Endothelial cell of umbilical vein (primary cell): ENCODE results near the gene PPP2R3C. TPM values are rescaled to one million over a fixed set of nuclear protein-coding genes. Genes with fewer than 3 reads are reported as not detected.

ENCODE experiments used
- BruUV-seq: library from RNA; stranded (reverse); fragments of 400-500 nt; replicated peaks from 2 replicates; lab custom pipeline; 2021; lab: Mats Ljungman, UMichigan
- CTCF ChIA-PET: fragments of 300-600, 350-600 bp; sonication (Branson Sonifier 250); formaldehyde crosslinking; loops from one replicate; lab custom pipeline; 2021; ENCODE audit warnings: antibody characterized with exemption, inconsistent platforms; lab: Charles Lee
- POLR2A ChIA-PET: fragments of 300-600, 350-600 bp; sonication (Branson Sonifier 250); formaldehyde crosslinking; loops from one replicate; lab custom pipeline; 2021; ENCODE audit warnings: antibody characterized with exemption, inconsistent platforms; lab: Charles Lee
- DNase-seq: peaks from one replicate; pipeline ENCODE4 v3.0.0-alpha.2; 2011; ENCODE audit warnings: low read depth, low spot score
- FAIRE-seq: peaks from 2 replicates; lab custom pipeline; 2011; peaks lifted over from hg19 to GRCh38; lab: Jason Lieb, UNC
- H2AFZ ChIP-seq: 2 replicates; pipeline ENCODE4 v1.6.0; 2012; ENCODE audit warnings: low read depth, low read length, control low read depth, inconsistent platforms
- H3K27ac ChIP-seq: 2 replicates; pipeline ENCODE4 v1.5.1; 2011; ENCODE audit warnings: low read depth, mild to moderate bottlenecking, control low read depth, low read length, moderate library complexity; ENCODE audit not compliant: insufficient read depth
- H3K27me3 ChIP-seq, 2 experiments: 2 replicates each; pipeline versions ENCODE4 v1.6.0 to v1.6.1; 2011; ENCODE audit warnings: low read length in 2 of 2, mixed read lengths in 1 of 2; ENCODE audit not compliant: control insufficient read depth in 2 of 2, insufficient read depth in 2 of 2
- H3K36me3 ChIP-seq, 2 experiments: 2 replicates in 1 of 2; 3 replicates in 1 of 2; pipeline ENCODE4 v1.5.1; 2011; ENCODE audit warnings: low read length in 2 of 2, mild to moderate bottlenecking in 1 of 2, moderate library complexity in 1 of 2; ENCODE audit not compliant: control insufficient read depth in 2 of 2, insufficient read depth in 2 of 2; ENCODE audit errors: extremely low read depth in 1 of 2
- H3K4me1 ChIP-seq: 3 replicates; pipeline ENCODE4 v1.5.1; 2011; ENCODE audit warnings: mild to moderate bottlenecking, low read length; ENCODE audit not compliant: control insufficient read depth, insufficient read depth; ENCODE audit errors: extremely low read depth
- H3K4me2 ChIP-seq: 2 replicates; pipeline ENCODE4 v1.6.1; 2011; ENCODE audit warnings: low read length, control low read depth, mixed read lengths; ENCODE audit not compliant: insufficient read depth
- H3K4me3 ChIP-seq, 3 experiments: fragments of 200-600 bp in 1 of 3; sonication (generic), shearing (Covaris generic) in 1 of 3; replicated peaks in 1 of 3; 2 replicates each; pipeline ENCODE4 v1.5.1; 2011 to 2016; ENCODE audit warnings: control low read depth in 3 of 3, low read length in 3 of 3, mild to moderate bottlenecking in 2 of 3, inconsistent platforms in 1 of 3, low read depth in 1 of 3, moderate library complexity in 1 of 3; ENCODE audit not compliant: insufficient read depth in 1 of 3
- H3K79me2 ChIP-seq: 2 replicates; pipeline ENCODE4 v1.6.0; 2012; ENCODE audit warnings: low read length, inconsistent platforms; ENCODE audit not compliant: control insufficient read depth, insufficient read depth
- H3K9ac ChIP-seq: replicated peaks from 2 replicates; pipeline ENCODE3; 2011; ENCODE audit warnings: low read length, control low read depth; ENCODE audit not compliant: insufficient read depth; ENCODE audit errors: extremely low read depth
- H3K9me1 ChIP-seq: replicated peaks from 3 replicates; pipeline ENCODE4 v1.6.0; 2011; ENCODE audit warnings: mild to moderate bottlenecking, low read length; ENCODE audit not compliant: control insufficient read depth, insufficient read depth; ENCODE audit errors: extremely low read depth
- H3K9me3 ChIP-seq: replicated peaks from 2 replicates; pipeline ENCODE4 v1.5.1; 2012; ENCODE audit warnings: low read length, inconsistent platforms; ENCODE audit not compliant: control insufficient read depth, insufficient read depth
- H4K20me1 ChIP-seq: replicated peaks from 2 replicates; pipeline ENCODE3; 2011; ENCODE audit warnings: mild to moderate bottlenecking, low read length; ENCODE audit not compliant: control insufficient read depth, insufficient read depth; ENCODE audit errors: extremely low read depth
- EZH2 ChIP-seq: IDR thresholded peaks from 2 replicates; pipeline ENCODE4 v1.6.1; 2012; ENCODE audit warnings: borderline replicate concordance, low read depth, mild to moderate bottlenecking, moderate library complexity, low read length, inconsistent platforms; ENCODE audit not compliant: severe bottlenecking
- FOS ChIP-seq: IDR thresholded peaks from 2 replicates; pipeline ENCODE4 v1.6.1; 2011; ENCODE audit warnings: mild to moderate bottlenecking, low read length, moderate library complexity, borderline replicate concordance; ENCODE audit not compliant: insufficient read depth
- GATA2 ChIP-seq: IDR thresholded peaks from 2 replicates; pipeline ENCODE4 v1.7.0; 2011; ENCODE audit warnings: low read depth, mild to moderate bottlenecking, moderate library complexity, mixed read lengths, low read length; ENCODE audit not compliant: insufficient read length, insufficient read depth
- JUN ChIP-seq: IDR thresholded peaks from 2 replicates; pipeline ENCODE4 v1.6.1; 2011; ENCODE audit warnings: borderline replicate concordance, low read depth; ENCODE audit not compliant: insufficient read length, insufficient read depth
- MYC ChIP-seq: IDR thresholded peaks from one replicate; pipeline ENCODE4 v1.6.1; 2011; ENCODE audit warnings: mild to moderate bottlenecking, low read depth, low read length
- POLR2A ChIP-seq: IDR thresholded peaks from 2 replicates; pipeline ENCODE4 v1.6.1; 2012; ENCODE audit warnings: low read depth, mild to moderate bottlenecking, control low read depth, low read length
- POLR2AphosphoS5 ChIP-seq: IDR thresholded peaks from 2 replicates; pipeline ENCODE4 v1.6.1; 2012; ENCODE audit warnings: low read depth, mild to moderate bottlenecking, control low read depth, low read length, moderate library complexity; ENCODE audit not compliant: insufficient read depth
- dilution Hi-C: fragments of 300-500 bp; cut with MboI; formaldehyde crosslinking; loops from one replicate; pipeline ENCODE4 v1.15.0; 2019; ENCODE audit warnings: low sequenced_read_pairs; ENCODE audit not compliant: extremely low pct_ligation_motif_present
- intact Hi-C: fragments of 100-400 bp; cut with micrococcal nuclease; formaldehyde crosslinking; loops from one replicate; pipeline ENCODE4 v1.10.0; 2022
- polyA plus RNA-seq, 4 experiments: library from polyadenylated mRNA; depleted of rRNA in 3 of 4; stranded (reverse) in 3 of 4; unstranded in 1 of 4; fragments of >200 nt; gene quantifications; 2 replicates each; pipeline versions ENCODE4 v1.2.1 to v1.2.3, GENCODE V29; 2011 to 2012; ENCODE audit warnings: missing spikeins in 1 of 4
- total RNA-seq: library from RNA; stranded (reverse); gene quantifications from 2 replicates; pipeline ENCODE4 v1.2.3, GENCODE V29; 2021
- TF ChIP-seq, protein P1 (sequence below), 2 donors: IDR thresholded peaks; 1 replicate in 1 of 2; 2 replicates in 1 of 2; pipeline ENCODE4 v1.5.1; 2011; ENCODE audit warnings: low read length in 2 of 2, mild to moderate bottlenecking in 2 of 2, moderate library complexity in 2 of 2, control low read depth in 1 of 2, inconsistent platforms in 1 of 2, low read depth in 1 of 2; ENCODE audit not compliant: insufficient read depth in 1 of 2; ENCODE audit errors: extremely low read depth in 1 of 2
- TF ChIP-seq, protein P2 (sequence below): IDR thresholded peaks from 2 replicates; pipeline ENCODE4 v1.6.1; 2011; ENCODE audit not compliant: insufficient read depth, insufficient read length

PPP2R3C gene
- total and polyA plus RNA-seq, 2 donors (not counting 3 experiments of a cell fraction or from before 2014, with no cell fraction given) = 10.2 to 40.6 TPM

DNA sequence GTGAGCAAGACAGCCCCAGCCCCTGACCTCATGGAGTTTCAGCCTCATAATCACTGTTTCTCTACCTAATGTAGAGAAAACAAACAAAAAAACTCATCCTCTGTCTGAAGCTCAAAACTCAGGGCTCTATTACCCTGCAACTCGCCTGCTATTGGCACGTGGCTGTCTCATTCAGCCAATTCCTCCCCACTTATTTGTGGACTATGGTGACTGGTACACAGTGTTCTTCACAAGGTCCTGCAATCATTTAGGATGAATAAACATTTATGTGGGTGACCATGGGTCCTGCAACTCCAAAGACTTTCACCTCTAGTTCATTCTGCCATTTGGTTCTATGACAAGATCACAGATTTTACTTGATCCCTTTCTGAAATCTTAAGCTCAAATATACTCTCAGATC, 4.7 kb downstream of the PPP2R3C start:
- BruUV-seq = no TSS peak
- Histone ChIP-seq H2AFZ (no peak overlapping the region), H3K27ac (no peak overlapping the region), H3K27me3 (no peaks in the 10 kb centered on the region), H3K4me2 (no peak overlapping the region), H4K20me1 (no peaks in the 10 kb centered on the region), H3K9me3 (no peaks in the 10 kb centered on the region), H3K9ac (no peak overlapping the region), H3K79me2 (peaks cover 24% of the 10 kb centered on the region), H3K9me1 (no peaks in the 10 kb centered on the region), H3K4me3 (no peak overlapping the region), H3K4me1 (peaks cover 2% of the 10 kb centered on the region), H3K36me3 (peaks cover 0 to 4% of the 10 kb centered on the region in 2 experiments)
- TF ChIP-seq MYC = no peak
- TF ChIP-seq EZH2 = no peak
- TF ChIP-seq JUN = no peak
- DNase-seq (no peak), FAIRE-seq (no peak)
- dilution Hi-C loops (no loop called here), intact Hi-C loops (no loop called here)
- ChIA-PET POLR2A (interaction anchor here (0.6 kb wide), 1 partner anchor 287 kb away, joined by 5 read pairs; the partner anchor contains the start of gene NFKBIA), CTCF (interaction anchor here (1.1 to 1.3 kb wide), 2 partner anchors 10 to 570 kb away, joined by 3 read pairs; no protein-coding TSS in a partner anchor)

DNA sequence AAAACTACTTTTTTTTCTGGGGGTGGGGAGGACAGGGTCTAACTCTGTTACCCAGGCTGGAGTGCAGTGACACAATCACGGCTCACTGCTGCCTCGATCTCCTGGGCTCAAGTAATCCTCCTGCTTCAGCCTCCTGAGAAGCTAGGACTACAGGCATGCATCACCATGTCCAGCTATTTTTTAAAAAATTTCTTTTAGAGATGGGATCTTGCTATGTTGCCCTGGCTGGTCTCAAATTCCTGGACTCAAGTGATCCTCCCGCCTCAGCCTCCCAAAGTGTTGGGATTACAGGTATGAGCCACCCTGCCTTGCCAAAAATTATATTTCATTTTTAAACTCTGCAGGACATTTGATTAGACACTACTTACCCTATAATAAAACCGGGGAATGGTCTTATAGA, 5.5 kb downstream of the PPP2R3C start:
- no peaks in the 10 kb centered on the region for H4K20me1 ChIP-seq
- no peak for DNase-seq
- dilution Hi-C loops (no loop called here), intact Hi-C loops (no loop called here)
- H3K9me1 ChIP-seq = no peaks in the 10 kb centered on the region
- no peaks in the 10 kb centered on the region for H3K9me3 ChIP-seq
- FAIRE-seq = no peak
- POLR2A ChIA-PET = no interaction called here
- no peak overlapping the region for H3K9ac ChIP-seq
- CTCF ChIA-PET = no interaction called here
- no peak overlapping the region for H3K4me2 ChIP-seq
- H3K79me2 ChIP-seq = peaks cover 24% of the 10 kb centered on the region
- H3K27me3 ChIP-seq = no peaks in the 10 kb centered on the region
- peaks cover 2 to 7% of the 10 kb centered on the region in 2 experiments for H3K36me3 ChIP-seq
- H2AFZ ChIP-seq = no peak overlapping the region
- no peak overlapping the region for H3K4me3 ChIP-seq
- no peak overlapping the region for H3K27ac ChIP-seq
- BruUV-seq = no TSS peak
- peaks cover 2% of the 10 kb centered on the region for H3K4me1 ChIP-seq
- no peak for TF ChIP-seq GATA2
- TF ChIP-seq, protein P1, sequence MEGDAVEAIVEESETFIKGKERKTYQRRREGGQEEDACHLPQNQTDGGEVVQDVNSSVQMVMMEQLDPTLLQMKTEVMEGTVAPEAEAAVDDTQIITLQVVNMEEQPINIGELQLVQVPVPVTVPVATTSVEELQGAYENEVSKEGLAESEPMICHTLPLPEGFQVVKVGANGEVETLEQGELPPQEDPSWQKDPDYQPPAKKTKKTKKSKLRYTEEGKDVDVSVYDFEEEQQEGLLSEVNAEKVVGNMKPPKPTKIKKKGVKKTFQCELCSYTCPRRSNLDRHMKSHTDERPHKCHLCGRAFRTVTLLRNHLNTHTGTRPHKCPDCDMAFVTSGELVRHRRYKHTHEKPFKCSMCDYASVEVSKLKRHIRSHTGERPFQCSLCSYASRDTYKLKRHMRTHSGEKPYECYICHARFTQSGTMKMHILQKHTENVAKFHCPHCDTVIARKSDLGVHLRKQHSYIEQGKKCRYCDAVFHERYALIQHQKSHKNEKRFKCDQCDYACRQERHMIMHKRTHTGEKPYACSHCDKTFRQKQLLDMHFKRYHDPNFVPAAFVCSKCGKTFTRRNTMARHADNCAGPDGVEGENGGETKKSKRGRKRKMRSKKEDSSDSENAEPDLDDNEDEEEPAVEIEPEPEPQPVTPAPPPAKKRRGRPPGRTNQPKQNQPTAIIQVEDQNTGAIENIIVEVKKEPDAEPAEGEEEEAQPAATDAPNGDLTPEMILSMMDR (IDR thresholded peaks at IDR 0.05; ENCODE audit: extremely low read depth in 1 of 2, insufficient read depth in 1 of 2, low read depth in 1 of 2, low read length in 2 of 2) = no peak
- no peak for TF ChIP-seq EZH2
- TF ChIP-seq, protein P2, sequence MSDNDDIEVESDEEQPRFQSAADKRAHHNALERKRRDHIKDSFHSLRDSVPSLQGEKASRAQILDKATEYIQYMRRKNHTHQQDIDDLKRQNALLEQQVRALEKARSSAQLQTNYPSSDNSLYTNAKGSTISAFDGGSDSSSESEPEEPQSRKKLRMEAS = no peak
- no peak for TF ChIP-seq POLR2AphosphoS5
- no peak for TF ChIP-seq FOS
- TF ChIP-seq MYC = no peak
- no peak for TF ChIP-seq POLR2A
- no peak for TF ChIP-seq JUN
